Measurements from ENCODE around the gene ZDHHC14.

Gene ZDHHC14

GRCh38 chr6:157449610-157450009 lies 68.6 kb downstream of the ZDHHC14 start:
- peaks cover 0 to 10% (median 5%) of the 10 kb centered on the region in 4 donors for H3K4me1 ChIP-seq
- no peaks in the 10 kb centered on the region for H3K36me3 ChIP-seq
- H3K4me3 ChIP-seq = no peak overlapping the region
- no peak for TF ChIP-seq CTCF (IDR thresholded peaks at IDR 0.05)
- no peaks in the 10 kb centered on the region for H3K27me3 ChIP-seq
- intact Hi-C loops (cut with DNase I; ENCODE audit: low total_unique reads) = no loop called here
- no peaks in the 10 kb centered on the region for H3K9me3 ChIP-seq
- no peak overlapping the region for H3K27ac ChIP-seq
- no peak for DNase-seq

- H3K9me3 ChIP-seq = no peaks in the 10 kb centered on the region
- no peaks in the 10 kb centered on the region for H3K27me3 ChIP-seq
- DNase-seq = no peak
- H3K4me3 ChIP-seq = no peak overlapping the region
- H3K36me3 ChIP-seq = no peaks in the 10 kb centered on the region
- no peak for TF ChIP-seq CTCF (IDR thresholded peaks at IDR 0.05)
- intact Hi-C loops (cut with DNase I; ENCODE audit: low total_unique reads) = no loop called here
- no peak overlapping the region for H3K27ac ChIP-seq
- H3K4me1 ChIP-seq = no peaks in the 10 kb centered on the region
Observed at GRCh38 chr6:157450931-157451742, 70.1 kb downstream of the ZDHHC14 start.

- no peak overlapping the region for H3K4me3 ChIP-seq
- intact Hi-C loops (cut with DNase I; ENCODE audit: low total_unique reads) = no loop called here
- no peaks in the 10 kb centered on the region for H3K4me1 ChIP-seq
- H3K36me3 ChIP-seq = no peaks in the 10 kb centered on the region
- DNase-seq = no peak
- no peak for TF ChIP-seq CTCF (IDR thresholded peaks at IDR 0.05)
- H3K9me3 ChIP-seq = no peaks in the 10 kb centered on the region
- no peak overlapping the region for H3K27ac ChIP-seq
- no peaks in the 10 kb centered on the region for H3K27me3 ChIP-seq
Observed at GRCh38 chr6:157452096-157452495, 71.1 kb downstream of the ZDHHC14 start.

- Histone ChIP-seq H3K9me3 (no peaks in the 10 kb centered on the region), H3K4me1 (no peaks in the 10 kb centered on the region), H3K36me3 (no peaks in the 10 kb centered on the region), H3K4me3 (no peak overlapping the region), H3K27ac (no peak overlapping the region), H3K27me3 (no peaks in the 10 kb centered on the region)
- no peak for TF ChIP-seq CTCF (IDR thresholded peaks at IDR 0.05)
- DNase-seq = no peak
- intact Hi-C loops (cut with DNase I; ENCODE audit: low total_unique reads) = no loop called here
Observed at GRCh38 chr6:157453131-157453530, 72.1 kb downstream of the ZDHHC14 start.

- Histone ChIP-seq H3K9me3 (no peaks in the 10 kb centered on the region), H3K36me3 (no peaks in the 10 kb centered on the region), H3K4me1 (no peaks in the 10 kb centered on the region), H3K27me3 (no peaks in the 10 kb centered on the region), H3K4me3 (no peak overlapping the region), H3K27ac (no peak overlapping the region)
- intact Hi-C loops (cut with DNase I; ENCODE audit: low total_unique reads) = no loop called here
- DNase-seq = no peak
- no peak for TF ChIP-seq CTCF (IDR thresholded peaks at IDR 0.05)
Observed at GRCh38 chr6:157453978-157454377, 73.0 kb downstream of the ZDHHC14 start.

All from tibial artery (tissue), 4 donors.